Fibroblast of villous mesenchyme (primary cell): ENCODE data around the gene PLP2. TPM values are rescaled to one million over a fixed set of nuclear protein-coding genes. Genes with fewer than 3 reads are reported as not detected.
A peak's percentile ranks its signal among the peaks of the same experiment; 100 is the strongest.
"Not testable (repeated sequence)": the region's sequence is repeated elsewhere in the genome, so short reads cannot be mapped to it uniquely, and the experiment has no call there.

Experiments
- DNase-seq: peaks from one replicate; pipeline ENCODE4 v3.0.0-alpha.2; 2010; ENCODE audit warnings: low read depth
- H3K4me3 ChIP-seq: 2 replicates; pipeline ENCODE4 v1.5.1; 2011; ENCODE audit warnings: low read depth, mild to moderate bottlenecking, low read length
- total RNA-seq: library from RNA; depleted of rRNA; stranded (reverse); fragments of >200 nt; gene quantifications from 2 replicates; pipeline ENCODE4 v1.2.3, GENCODE V29; 2012
- TF ChIP-seq, protein P1 (sequence below): IDR thresholded peaks from 2 replicates; pipeline ENCODE4 v1.5.1; 2012; ENCODE audit warnings: low read depth, mild to moderate bottlenecking, low read length; ENCODE audit not compliant: insufficient read depth

PLP2 gene
- total RNA-seq, 1 donor = 19.0 TPM

DNA sequence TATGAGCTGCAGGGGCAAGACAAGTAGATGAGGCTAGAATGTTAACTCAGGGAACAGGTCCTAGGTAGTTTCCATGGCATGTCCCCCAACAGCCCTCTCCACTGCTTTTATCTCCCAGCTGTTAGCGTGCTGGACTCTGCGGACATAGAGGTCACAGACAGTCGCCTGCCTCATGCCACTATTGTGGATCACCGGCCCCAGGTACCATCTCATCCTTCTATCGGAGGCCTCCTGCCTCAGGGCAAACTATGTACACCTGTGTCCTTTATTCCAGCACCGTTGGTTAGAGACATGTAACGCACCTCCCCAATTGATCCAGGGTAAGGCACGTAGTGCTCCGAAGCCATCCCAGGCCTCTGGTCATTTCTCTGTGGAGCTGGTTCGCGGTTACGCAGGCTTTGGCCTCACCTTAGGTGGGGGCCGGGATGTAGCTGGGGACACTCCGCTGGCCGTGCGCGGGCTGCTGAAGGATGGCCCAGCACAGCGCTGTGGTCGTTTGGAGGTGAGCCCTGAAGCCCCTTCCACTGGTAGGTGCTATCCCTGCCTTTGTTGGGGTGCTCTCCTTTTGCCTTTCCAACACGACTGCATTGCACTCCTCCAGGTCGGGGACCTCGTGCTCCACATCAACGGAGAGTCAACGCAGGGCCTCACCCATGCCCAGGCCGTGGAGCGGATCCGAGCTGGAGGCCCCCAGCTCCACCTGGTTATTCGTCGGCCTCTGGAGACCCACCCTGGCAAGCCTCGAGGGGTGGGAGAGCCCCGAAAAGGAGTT, 6.9 kb upstream of the PLP2 start:
- no peak overlapping the region for H3K4me3 ChIP-seq
- TF ChIP-seq, protein P1, sequence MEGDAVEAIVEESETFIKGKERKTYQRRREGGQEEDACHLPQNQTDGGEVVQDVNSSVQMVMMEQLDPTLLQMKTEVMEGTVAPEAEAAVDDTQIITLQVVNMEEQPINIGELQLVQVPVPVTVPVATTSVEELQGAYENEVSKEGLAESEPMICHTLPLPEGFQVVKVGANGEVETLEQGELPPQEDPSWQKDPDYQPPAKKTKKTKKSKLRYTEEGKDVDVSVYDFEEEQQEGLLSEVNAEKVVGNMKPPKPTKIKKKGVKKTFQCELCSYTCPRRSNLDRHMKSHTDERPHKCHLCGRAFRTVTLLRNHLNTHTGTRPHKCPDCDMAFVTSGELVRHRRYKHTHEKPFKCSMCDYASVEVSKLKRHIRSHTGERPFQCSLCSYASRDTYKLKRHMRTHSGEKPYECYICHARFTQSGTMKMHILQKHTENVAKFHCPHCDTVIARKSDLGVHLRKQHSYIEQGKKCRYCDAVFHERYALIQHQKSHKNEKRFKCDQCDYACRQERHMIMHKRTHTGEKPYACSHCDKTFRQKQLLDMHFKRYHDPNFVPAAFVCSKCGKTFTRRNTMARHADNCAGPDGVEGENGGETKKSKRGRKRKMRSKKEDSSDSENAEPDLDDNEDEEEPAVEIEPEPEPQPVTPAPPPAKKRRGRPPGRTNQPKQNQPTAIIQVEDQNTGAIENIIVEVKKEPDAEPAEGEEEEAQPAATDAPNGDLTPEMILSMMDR = no peak
- DNase-seq = no peak

- TF ChIP-seq, protein P1 = no peak
- DNase-seq = peak; percentile 79
- peak overlapping the region; percentile 34 for H3K4me3 ChIP-seq
Measured at GRCh38 chrX:49165901-49166881, 5.5 kb upstream of the PLP2 start.

DNA sequence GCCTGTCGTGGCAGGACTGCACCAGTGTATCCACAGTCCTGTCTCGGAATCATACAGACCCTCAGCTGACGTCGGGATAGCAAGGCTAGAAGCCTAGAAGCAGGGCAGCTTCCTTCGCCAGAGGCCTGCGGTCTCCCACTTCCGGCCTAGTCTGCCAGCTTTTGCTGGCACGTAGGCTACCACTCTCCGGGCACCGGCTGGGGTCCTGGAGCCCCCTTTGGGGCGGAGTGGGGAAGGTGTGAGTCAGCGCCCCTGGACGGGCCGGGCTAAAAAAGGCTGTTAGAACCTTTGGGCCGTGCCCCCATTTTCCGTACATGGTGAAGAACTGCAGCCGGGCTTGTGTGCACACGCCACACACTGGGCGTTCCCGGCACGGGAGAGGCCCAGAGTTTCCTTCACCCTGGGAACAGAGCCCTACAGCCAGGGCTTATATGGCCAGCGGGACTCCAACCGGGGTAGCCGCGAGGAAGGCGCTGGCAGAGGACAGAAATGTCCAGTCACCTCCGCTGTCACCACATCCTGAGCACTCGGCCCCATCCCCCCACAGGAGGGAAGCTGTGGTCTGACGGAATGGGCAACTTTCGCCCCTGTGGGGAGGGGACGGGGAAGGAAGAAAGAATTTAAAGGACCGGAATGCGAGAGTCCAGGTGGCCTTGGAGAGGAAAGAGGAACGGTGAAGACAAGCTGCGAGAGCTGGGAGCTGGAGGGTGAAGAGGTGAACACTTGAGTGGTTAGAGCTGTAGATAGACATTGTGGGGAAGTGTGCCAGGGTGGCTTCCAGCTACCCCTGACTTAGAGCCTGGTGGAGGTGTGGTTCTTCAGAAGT, 4.6 kb upstream of the PLP2 start:
- TF ChIP-seq, protein P1 = no peak
- DNase-seq = peak; percentile 82
- H3K4me3 ChIP-seq = peak overlapping the region; percentile 34

- H3K4me3 ChIP-seq = peak overlapping the region; percentile 34
- no peak for DNase-seq
Measured at GRCh38 chrX:49167740-49168108, 4.0 kb upstream of the PLP2 start.

DNA sequence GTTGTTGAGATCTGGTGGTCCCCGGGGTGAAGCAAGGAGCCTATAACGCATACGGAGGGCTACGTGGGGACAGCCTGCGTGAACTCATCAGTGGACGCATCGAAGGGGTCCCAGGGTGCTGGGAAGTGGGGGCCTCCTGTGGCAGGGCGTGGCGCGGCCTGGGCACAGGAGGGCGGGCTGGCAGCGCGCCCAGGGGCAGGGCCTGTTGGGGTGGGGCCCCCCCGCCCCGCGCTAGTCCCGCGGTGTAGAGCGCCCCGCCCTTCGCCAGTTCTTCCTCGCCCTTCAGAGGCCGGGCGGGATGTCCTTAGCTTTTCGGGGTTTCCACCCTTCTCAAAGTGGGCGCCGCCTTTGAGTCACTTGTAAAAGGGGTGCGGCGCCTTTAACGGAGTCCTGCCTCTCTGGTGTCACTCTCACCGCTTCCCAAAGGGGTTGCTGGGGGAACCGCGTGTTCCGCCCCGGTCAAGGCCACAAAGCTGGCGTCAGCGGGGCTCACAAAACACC, 632 bp downstream of the PLP2 start:
- DNase-seq = peak; percentile 61
- peak overlapping the region; percentile 73 for H3K4me3 ChIP-seq
- TF ChIP-seq, protein P1 = no peak

More at GRCh38 chrX:49167740-49168108, 4.0 kb upstream of the PLP2 start:
- TF ChIP-seq, protein P1 = no peak

DNA sequence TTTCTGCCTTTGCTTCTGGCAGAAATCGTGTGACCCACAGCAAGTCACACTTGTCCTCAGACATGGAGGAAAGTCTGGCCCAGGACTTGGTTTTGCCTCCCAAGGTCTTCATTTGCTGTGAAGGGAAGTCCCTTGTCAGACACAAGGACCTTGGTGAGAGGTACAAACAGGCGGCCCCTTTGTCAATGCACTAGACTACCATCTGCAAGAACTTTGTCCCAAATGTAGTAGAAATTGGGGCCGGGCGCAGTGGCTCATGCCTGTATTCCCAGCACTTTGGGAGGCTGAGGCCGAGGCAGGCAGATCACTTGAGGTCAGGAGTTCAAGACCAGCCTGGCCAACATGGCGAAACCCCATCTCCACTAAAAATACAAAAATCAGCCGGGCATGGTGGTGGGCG, 1.8 kb downstream of the PLP2 start:
- not testable (repeated sequence) for DNase-seq, H3K4me3 ChIP-seq
